ENCODE results near the gene CYP2A6.

CYP2A6 gene

GRCh38 chr19:40801426-40802299 is 48.6 kb downstream of the CYP2A6 start:
- DNase-seq = no peak

- DNase-seq = no peak
These were observed 49.3 kb downstream of the CYP2A6 start for GRCh38 chr19:40800997-40801377.

- peak; percentile 36 for DNase-seq
These were observed 49.8 kb downstream of the CYP2A6 start for GRCh38 chr19:40800339-40800996.

GRCh38 chr19:40799558-40800338 is 50.5 kb downstream of the CYP2A6 start:
- peak; percentile 40 for DNase-seq

- DNase-seq = peak; percentile 100
These were observed 51.3 kb downstream of the CYP2A6 start, which contains the start of gene EGLN2 for GRCh38 chr19:40798683-40799557. EGLN2 (plus strand) TSS chr19:40799191; CDS start chr19:40800573, 1,382 bp downstream.

- DNase-seq = peak; percentile 73
These were observed 52.1 kb downstream of the CYP2A6 start for GRCh38 chr19:40797963-40798682.

GRCh38 chr19:40797166-40797962 is 52.9 kb downstream of the CYP2A6 start:
- DNase-seq = no peak

All from activated T-cell treated with anti-CD3 and anti-CD28 coated beads, Interleukin-2, amount 50 U/mL, for 1 hour (primary cell).